ENCODE results near the gene ETV7.
A peak's percentile ranks its signal among the peaks of the same experiment; 100 is the strongest.

The ETV7 gene

GRCh38 chr6:36372088-36372487, 15.4 kb downstream of the ETV7 start:
- DNase-seq (ENCODE audit: low read depth): no peak
- no peak for TF ChIP-seq CTCF (conservative IDR thresholded peaks at IDR 0.05; ENCODE audit: low read depth, low read length)

GRCh38 chr6:36371211-36371610, 16.3 kb downstream of the ETV7 start:
- no peak overlapping the region for H3K4me3 ChIP-seq (ENCODE audit: low read length)
- no peak for TF ChIP-seq CTCF (conservative IDR thresholded peaks at IDR 0.05; ENCODE audit: low read depth, low read length)
- no peak for DNase-seq (ENCODE audit: low read depth)

More at GRCh38 chr6:36372088-36372487, 15.4 kb downstream of the ETV7 start:
- H3K4me3 ChIP-seq (ENCODE audit: low read length): no peak overlapping the region

- no peak overlapping the region for H3K4me3 ChIP-seq (ENCODE audit: low read length)
- DNase-seq (ENCODE audit: low read depth): no peak
- TF ChIP-seq CTCF (conservative IDR thresholded peaks at IDR 0.05; ENCODE audit: low read depth, low read length): no peak
Observed at GRCh38 chr6:36370638-36371037, 16.8 kb downstream of the ETV7 start.

GRCh38 chr6:36368921-36369865, 18.3 kb downstream of the ETV7 start:
- DNase-seq (ENCODE audit: low read depth): peak; percentile 77
- H3K4me3 ChIP-seq (ENCODE audit: low read length): no peak overlapping the region
- no peak for TF ChIP-seq CTCF (conservative IDR thresholded peaks at IDR 0.05; ENCODE audit: low read depth, low read length)

- no peak for TF ChIP-seq CTCF (conservative IDR thresholded peaks at IDR 0.05; ENCODE audit: low read depth, low read length)
- no peak overlapping the region for H3K4me3 ChIP-seq (ENCODE audit: low read length)
- no peak for DNase-seq (ENCODE audit: low read depth)
Observed at GRCh38 chr6:36368421-36368820, 19.0 kb downstream of the ETV7 start.

GRCh38 chr6:36367743-36368142, 19.7 kb downstream of the ETV7 start:
- H3K4me3 ChIP-seq (ENCODE audit: low read length): no peak overlapping the region
- TF ChIP-seq CTCF (conservative IDR thresholded peaks at IDR 0.05; ENCODE audit: low read depth, low read length): no peak
- no peak for DNase-seq (ENCODE audit: low read depth)
